ENCODE measurements around the gene GALNT14. TPM values are rescaled to one million over a fixed set of nuclear protein-coding genes. Genes with fewer than 3 reads are reported as not detected.

Gene GALNT14
- total RNA-seq, 1 donor: 0.72 TPM

DNA sequence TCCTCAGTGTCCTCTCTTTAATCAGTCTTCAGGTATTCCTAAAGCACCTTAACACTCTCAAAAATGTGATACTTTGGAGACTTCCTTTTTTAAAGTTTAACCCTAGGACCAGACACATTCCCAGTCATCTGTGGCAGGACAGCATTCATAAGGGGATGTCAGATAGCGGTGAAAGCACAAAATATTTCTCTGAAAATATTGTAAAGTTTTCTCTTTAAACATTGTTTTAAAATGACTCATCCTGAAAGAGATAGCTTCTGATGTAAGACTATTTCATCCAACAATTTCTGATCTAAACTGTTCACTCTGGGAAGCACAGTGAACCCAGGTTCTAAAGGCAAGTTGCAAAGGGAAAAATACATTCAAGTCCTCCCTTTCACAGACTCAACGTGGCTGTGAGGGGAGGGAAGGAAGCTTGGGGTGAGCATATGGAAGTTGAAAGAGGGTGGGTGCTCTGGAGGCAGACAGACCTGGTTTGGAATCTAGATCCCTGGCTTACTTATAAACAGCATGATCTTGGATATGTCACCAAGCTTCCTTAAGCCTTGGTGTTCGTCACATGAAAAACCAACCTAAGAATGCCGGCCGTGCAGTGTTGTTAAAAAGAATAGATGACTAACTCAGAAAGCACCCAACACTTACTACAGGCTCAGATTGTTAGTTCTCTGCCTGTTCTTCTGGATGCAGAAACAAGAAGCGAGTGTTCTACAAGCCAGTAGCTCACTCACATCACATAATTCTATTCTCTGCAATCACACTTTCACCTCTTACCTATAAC, 12.1 kb downstream of the GALNT14 start:
- H3K4me3 ChIP-seq (ENCODE audit: low read depth, low read length): no peak overlapping the region
- DNase-seq (ENCODE audit: low read depth): no peak
- TF ChIP-seq, protein P1, sequence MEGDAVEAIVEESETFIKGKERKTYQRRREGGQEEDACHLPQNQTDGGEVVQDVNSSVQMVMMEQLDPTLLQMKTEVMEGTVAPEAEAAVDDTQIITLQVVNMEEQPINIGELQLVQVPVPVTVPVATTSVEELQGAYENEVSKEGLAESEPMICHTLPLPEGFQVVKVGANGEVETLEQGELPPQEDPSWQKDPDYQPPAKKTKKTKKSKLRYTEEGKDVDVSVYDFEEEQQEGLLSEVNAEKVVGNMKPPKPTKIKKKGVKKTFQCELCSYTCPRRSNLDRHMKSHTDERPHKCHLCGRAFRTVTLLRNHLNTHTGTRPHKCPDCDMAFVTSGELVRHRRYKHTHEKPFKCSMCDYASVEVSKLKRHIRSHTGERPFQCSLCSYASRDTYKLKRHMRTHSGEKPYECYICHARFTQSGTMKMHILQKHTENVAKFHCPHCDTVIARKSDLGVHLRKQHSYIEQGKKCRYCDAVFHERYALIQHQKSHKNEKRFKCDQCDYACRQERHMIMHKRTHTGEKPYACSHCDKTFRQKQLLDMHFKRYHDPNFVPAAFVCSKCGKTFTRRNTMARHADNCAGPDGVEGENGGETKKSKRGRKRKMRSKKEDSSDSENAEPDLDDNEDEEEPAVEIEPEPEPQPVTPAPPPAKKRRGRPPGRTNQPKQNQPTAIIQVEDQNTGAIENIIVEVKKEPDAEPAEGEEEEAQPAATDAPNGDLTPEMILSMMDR (IDR thresholded peaks at IDR 0.05; ENCODE audit: insufficient read depth, low read length): no peak

DNA sequence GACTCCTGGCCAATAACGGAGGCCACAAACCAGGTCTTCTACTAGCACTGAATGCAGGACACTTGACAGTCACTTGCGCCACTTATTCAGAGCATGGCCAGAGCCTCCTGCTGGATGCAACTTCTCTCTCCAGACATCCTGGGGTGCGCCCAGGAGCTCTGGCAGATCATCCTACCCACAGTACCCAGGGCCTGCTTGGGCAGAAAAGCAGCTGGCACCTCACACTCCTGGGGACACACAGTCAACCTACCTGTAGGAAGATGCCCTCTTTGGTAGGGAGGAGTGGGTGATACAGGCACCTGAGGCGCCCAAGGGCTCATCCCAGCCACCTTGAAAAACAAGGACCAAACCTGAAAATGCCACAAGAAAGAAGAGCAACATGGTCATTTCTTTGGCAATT, 13.3 kb downstream of the GALNT14 start:
- no peak for DNase-seq (ENCODE audit: low read depth)
- H3K4me3 ChIP-seq (ENCODE audit: low read depth, low read length): no peak overlapping the region
- TF ChIP-seq, protein P1 (IDR thresholded peaks at IDR 0.05; ENCODE audit: insufficient read depth, low read length): no peak

DNA sequence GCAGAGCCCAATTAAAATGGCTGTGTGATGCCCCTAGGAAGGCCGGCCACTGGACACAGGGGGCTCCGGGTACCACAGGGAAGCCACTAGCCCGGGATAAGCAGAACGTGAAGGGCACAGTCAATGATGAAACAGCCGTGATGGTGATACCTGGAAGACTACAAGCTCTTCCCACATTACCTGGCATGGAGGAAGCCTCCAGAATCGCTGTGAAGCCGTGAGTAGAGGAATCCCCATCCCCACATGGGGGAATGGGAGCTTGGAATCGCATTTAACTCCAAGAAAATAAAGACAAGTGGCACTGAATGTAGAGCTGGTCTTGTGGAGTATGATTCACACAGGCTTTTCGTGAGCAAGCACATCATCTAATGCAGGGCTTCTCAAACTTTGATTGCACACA, 16.1 kb downstream of the GALNT14 start:
- TF ChIP-seq, protein P1 (IDR thresholded peaks at IDR 0.05; ENCODE audit: insufficient read depth, low read length): no peak
- no peak for DNase-seq (ENCODE audit: low read depth)
- no peak overlapping the region for H3K4me3 ChIP-seq (ENCODE audit: low read depth, low read length)

DNA sequence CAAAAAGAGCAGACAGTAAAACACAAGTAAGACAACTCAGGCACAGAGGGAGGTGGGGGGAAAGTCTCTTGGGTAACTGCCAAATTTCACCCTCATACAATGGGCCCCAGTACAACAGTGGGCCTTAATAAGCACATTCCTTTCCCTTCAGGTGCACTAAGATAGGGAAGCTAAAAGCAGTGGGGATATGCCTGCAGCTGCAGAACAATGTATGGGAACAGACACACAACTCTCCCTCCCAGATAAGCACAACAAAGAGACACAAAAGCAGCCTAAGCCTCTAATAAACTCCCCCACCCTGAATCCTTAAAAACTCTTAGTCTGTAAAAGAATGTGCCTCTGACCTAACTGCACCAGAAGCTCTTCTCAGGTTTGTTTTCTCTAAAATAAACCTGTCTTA, 24.5 kb downstream of the GALNT14 start:
- TF ChIP-seq, protein P1 (IDR thresholded peaks at IDR 0.05; ENCODE audit: insufficient read depth, low read length): no peak
- no peak for DNase-seq (ENCODE audit: low read depth)

DNA sequence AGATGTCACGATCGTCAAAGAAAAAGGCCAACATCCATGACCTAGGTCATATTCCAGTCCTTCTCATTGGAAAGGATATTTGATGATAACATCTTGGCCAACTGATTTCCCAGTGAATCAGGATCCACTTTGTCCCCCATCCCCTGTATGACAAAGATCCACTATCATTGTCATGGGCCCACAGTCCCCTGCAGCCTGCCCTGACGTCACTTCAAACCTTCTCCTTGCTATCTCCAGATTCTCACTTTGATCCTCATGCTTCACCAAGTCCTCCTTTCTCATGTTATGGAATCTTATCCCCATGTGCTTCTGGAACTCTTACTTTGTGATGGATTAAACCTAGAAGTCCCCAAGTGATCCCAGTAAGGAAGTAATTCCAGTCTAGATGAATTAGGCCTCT, 25.7 kb downstream of the GALNT14 start:
- no peak for DNase-seq (ENCODE audit: low read depth)
- TF ChIP-seq, protein P1 (IDR thresholded peaks at IDR 0.05; ENCODE audit: insufficient read depth, low read length): no peak
- H3K4me3 ChIP-seq (ENCODE audit: low read depth, low read length): no peak overlapping the region

More for the DNA sequence above, 24.5 kb downstream of the GALNT14 start:
- no peak overlapping the region for H3K4me3 ChIP-seq (ENCODE audit: low read depth, low read length)

DNA sequence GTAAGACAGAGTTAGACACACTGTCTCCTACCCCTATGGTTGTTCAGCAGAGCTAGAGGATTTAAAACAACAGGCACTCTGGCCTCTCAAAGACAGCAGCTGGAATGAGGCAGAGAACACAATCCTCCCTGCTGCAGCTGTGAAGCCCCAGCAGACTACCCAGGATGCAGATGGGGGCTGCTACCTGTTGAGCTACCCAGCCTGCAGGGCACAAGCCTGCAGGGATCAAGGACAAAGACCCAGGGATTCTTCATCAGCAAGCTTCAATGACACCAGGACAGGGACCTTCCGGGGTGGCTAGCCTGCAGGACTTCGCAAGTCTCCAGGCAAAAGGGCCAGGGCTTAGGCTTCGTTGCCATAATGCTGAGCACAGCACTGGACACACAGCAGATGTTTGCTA, 27.2 kb downstream of the GALNT14 start:
- no peak for DNase-seq (ENCODE audit: low read depth)
- TF ChIP-seq, protein P1 (IDR thresholded peaks at IDR 0.05; ENCODE audit: insufficient read depth, low read length): no peak
- H3K4me3 ChIP-seq (ENCODE audit: low read depth, low read length): no peak overlapping the region

DNA sequence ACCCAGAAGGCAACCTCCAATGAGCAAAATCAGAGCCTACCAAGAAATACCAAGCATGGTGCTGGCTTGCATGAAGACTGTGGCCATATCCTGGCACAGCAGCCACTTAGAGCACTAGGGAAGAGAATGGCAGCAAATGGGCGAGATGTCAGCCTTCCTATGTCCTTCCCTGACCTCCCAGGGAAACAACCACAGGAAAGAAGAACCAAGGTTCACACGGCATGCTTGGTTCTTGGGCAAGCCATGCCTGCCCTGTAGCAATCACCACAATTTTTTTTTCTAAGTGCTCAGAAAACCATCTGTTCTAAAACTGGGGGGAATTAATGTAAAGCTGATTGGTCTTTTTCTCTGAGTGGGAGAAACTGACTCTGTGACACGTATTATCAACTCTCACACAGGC, 27.8 kb downstream of the GALNT14 start:
- TF ChIP-seq, protein P1 (IDR thresholded peaks at IDR 0.05; ENCODE audit: insufficient read depth, low read length): no peak
- no peak overlapping the region for H3K4me3 ChIP-seq (ENCODE audit: low read depth, low read length)
- DNase-seq (ENCODE audit: low read depth): no peak

Measured in fibroblast of the aortic adventitia (primary cell).